ENCODE measurements around the gene DOK6. TPM values are rescaled to one million over a fixed set of nuclear protein-coding genes. Genes with fewer than 3 reads are reported as not detected.

The DOK6 gene
- total and polyA plus RNA-seq, 9 of the 15 experiments (the other 6 are each of a cell fraction or from before 2014, with no cell fraction given) = not detected

- TF ChIP-seq ZNF318 (IDR thresholded peaks at IDR 0.05; ENCODE audit: borderline replicate concordance in 1 of 2, low read depth in 1 of 2) = no peak
These were observed 84.2 kb downstream of the DOK6 start (continued) for GRCh38 chr18:69484699-69485396.
